Bronchial epithelial cell (primary cell): ENCODE measurements around the gene APLF. TPM values are rescaled to one million over a fixed set of nuclear protein-coding genes. Genes with fewer than 3 reads are reported as not detected.

Experiments
- DNase-seq: peaks from one replicate; pipeline ENCODE4 v3.0.0-alpha.2; 2010; ENCODE audit warnings: low read depth
- FAIRE-seq: peaks from 2 replicates; lab custom pipeline; 2011; peaks lifted over from hg19 to GRCh38; lab: Jason Lieb, UNC
- H3K27me3 ChIP-seq: 2 replicates; pipeline ENCODE4 v1.5.1; 2011; ENCODE audit warnings: low read length; ENCODE audit not compliant: control insufficient read depth, insufficient read depth
- H3K36me3 ChIP-seq: 2 replicates; pipeline ENCODE4 v1.5.1; 2011; ENCODE audit warnings: low read length; ENCODE audit not compliant: control insufficient read depth, insufficient read depth
- H3K4me3 ChIP-seq: 2 replicates; pipeline ENCODE4 v1.5.1; 2011; ENCODE audit warnings: mild to moderate bottlenecking, low read depth, low read length, control low read depth
- total RNA-seq: library from RNA; depleted of rRNA; stranded (reverse); fragments of >200 nt; gene quantifications from 2 replicates; pipeline ENCODE4 v1.2.1, GENCODE V29; 2014
- TF ChIP-seq, protein P1 (sequence below): IDR thresholded peaks from 2 replicates; pipeline ENCODE4 v1.5.1; 2011; ENCODE audit warnings: mild to moderate bottlenecking, moderate library complexity, low read length, control low read depth, inconsistent platforms; ENCODE audit not compliant: insufficient read depth, severe bottlenecking

Gene APLF
- total RNA-seq, 1 donor from 2014 or later, result 4.2 TPM

DNA sequence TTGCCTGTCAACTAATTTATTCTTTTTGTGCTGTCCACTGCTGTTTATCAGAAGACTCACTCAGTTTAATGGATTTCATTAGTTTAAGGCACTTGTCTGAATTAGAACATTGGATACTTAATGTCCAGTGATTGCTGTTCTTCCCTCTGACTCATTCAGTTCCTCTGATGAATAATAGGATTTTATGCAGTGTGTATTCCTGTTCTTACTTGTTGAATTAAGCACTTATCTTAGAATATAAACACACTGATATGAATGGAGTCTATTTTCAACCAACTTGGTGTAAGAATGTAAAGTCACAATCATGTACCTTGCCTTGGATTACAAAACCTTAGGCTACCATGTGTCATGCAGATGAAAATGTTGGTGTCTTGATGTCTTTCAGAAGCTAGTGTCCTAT, 89.0 kb downstream of the APLF start:
- peak; percentile 89 for DNase-seq
- FAIRE-seq, result no peak

DNA sequence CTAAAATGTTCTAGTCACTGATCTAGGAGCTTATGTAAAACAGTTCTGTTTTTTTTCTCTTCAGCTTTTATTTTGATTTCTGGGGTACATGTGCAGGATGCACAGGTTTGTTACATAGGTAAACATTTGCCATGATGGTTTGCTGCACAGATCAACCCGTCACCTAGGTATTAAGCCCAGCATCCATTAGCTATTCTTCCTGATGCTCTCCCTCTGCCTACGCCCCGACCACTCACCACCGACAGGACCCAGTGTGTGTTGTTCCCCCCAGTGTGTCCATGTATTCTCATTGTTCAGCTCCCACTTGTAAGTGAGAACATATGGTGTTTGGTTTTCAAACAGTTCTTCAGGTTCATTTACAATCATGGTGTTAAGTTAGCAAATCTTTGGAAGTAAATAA, 91.2 kb downstream of the APLF start:
- no peak for DNase-seq
- TF ChIP-seq, protein P1, sequence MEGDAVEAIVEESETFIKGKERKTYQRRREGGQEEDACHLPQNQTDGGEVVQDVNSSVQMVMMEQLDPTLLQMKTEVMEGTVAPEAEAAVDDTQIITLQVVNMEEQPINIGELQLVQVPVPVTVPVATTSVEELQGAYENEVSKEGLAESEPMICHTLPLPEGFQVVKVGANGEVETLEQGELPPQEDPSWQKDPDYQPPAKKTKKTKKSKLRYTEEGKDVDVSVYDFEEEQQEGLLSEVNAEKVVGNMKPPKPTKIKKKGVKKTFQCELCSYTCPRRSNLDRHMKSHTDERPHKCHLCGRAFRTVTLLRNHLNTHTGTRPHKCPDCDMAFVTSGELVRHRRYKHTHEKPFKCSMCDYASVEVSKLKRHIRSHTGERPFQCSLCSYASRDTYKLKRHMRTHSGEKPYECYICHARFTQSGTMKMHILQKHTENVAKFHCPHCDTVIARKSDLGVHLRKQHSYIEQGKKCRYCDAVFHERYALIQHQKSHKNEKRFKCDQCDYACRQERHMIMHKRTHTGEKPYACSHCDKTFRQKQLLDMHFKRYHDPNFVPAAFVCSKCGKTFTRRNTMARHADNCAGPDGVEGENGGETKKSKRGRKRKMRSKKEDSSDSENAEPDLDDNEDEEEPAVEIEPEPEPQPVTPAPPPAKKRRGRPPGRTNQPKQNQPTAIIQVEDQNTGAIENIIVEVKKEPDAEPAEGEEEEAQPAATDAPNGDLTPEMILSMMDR, result no peak
- no peak for FAIRE-seq
- Histone ChIP-seq H3K27me3 (no peaks in the 10 kb centered on the region), H3K36me3 (no peaks in the 10 kb centered on the region), H3K4me3 (no peak overlapping the region)

More for the DNA sequence above, 89.0 kb downstream of the APLF start:
- Histone ChIP-seq H3K27me3 (no peaks in the 10 kb centered on the region), H3K4me3 (no peak overlapping the region), H3K36me3 (no peaks in the 10 kb centered on the region)
- TF ChIP-seq, protein P1, result no peak

DNA sequence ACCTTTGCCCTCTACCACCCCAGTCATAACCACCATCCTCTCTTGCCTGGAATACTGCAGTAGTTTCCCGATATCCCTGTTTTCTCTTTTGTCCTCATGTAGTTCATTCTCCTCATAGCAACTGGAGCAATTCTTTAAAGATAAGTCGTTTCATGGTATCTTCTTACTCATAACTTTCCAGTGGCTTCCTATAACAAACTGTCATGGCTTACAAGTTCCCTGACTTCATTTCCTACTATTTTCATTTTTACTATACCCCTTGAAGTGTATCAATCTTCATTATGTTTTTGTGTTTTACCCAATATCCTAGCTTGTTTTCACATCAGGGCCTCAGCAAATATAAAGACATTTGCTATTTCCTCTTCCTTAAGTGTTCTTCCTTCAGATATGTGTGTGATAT, 92.3 kb downstream of the APLF start:
- TF ChIP-seq, protein P1, result no peak
- H3K4me3 ChIP-seq, result no peak overlapping the region
- no peaks in the 10 kb centered on the region for H3K27me3 ChIP-seq
- DNase-seq (no peak), FAIRE-seq (no peak)
- no peaks in the 10 kb centered on the region for H3K36me3 ChIP-seq

DNA sequence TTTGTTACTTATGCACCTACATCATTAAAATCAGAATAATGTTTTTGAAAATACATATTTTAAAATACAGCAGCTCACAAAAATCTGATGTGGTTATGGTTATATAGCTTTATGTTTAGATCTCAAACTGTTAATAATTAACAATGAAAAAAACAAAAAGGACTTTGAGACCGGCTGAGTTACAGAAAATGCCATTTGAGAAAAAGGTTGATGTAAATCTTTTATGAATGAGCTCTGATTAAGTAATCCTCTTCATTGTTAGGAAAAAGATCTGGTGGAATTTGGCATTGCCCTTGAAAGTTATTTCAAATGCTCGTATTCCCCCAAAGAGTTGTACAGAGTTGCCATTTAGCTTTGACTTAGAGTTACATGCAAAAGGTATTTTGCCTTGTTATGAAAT, 93.2 kb downstream of the APLF start:
- no peaks in the 10 kb centered on the region for H3K27me3 ChIP-seq
- TF ChIP-seq, protein P1, result no peak
- H3K4me3 ChIP-seq, result no peak overlapping the region
- H3K36me3 ChIP-seq, result no peaks in the 10 kb centered on the region
- DNase-seq, result no peak
- FAIRE-seq, result no peak

GRCh38 chr2:68561372-68561771, 94.0 kb downstream of the APLF start:
- TF ChIP-seq, protein P1, result no peak
- Histone ChIP-seq H3K27me3 (no peaks in the 10 kb centered on the region), H3K36me3 (no peaks in the 10 kb centered on the region), H3K4me3 (no peak overlapping the region)
- no peak for FAIRE-seq
- DNase-seq, result peak; percentile 79

DNA sequence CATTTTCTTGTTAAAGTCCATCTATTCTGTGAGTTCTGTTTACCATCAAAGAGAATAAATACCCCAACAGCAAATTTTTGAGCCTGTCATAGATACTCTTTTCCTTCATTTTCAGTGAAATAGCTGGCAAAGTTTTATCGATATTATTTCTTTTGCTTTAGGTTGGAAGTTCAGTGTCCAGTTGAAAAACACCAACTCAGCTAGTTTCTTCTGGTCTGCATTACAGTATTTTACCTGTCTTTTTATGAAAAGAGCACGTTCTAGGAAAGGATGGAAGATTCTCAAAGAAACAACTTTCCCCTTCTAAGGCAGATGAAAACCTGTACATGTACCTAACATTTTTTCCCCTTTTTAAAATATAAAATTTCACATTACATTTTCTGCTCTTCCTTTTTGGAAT, 95.5 kb downstream of the APLF start:
- TF ChIP-seq, protein P1, result no peak
- FAIRE-seq, result no peak
- no peak overlapping the region for H3K4me3 ChIP-seq
- no peak for DNase-seq
- no peaks in the 10 kb centered on the region for H3K27me3 ChIP-seq
- no peaks in the 10 kb centered on the region for H3K36me3 ChIP-seq
